ENCODE data around the gene PTPRN2.

DNA sequence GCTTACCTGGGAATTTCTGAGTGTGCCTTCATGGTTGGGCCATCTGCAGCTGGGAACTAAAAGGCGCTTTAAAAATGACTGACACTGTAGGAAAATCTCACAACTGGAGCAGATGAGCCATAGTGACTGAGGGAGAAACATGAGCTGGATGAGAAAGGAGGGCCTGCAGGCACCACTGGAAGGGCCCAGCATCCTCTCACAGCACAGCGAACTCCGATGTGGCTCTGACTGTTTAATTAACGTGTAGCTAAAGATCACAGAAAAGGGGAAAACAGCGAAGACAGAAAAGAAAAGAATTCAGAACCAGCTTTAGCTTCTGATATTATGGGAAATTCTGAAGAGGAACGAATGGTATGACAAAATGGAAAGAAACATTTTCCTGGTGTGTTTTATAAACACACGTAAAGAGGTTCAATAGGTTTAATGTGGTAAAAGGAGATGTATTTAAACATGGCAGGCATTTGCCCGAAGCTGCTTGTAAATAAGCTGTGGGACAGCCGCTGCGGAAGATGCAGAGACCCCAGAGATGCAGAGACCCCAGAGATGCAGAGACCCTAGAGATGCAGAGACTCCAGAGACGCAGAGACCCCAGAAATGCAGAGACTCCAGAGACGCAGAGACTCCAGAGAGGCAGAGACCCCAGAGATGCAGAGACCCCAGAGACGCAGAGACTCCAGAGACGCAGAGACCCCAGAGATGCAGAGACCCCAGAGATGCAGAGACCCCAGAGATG lies 534.3 kb downstream of the PTPRN2 start:
- TF ChIP-seq GATA2 (IDR thresholded peaks at IDR 0.05; ENCODE audit: low read depth, low read length) = no peak
- TF ChIP-seq GATA3 (IDR thresholded peaks at IDR 0.05; ENCODE audit: low read depth, low read length) = no peak

All from SH-SY5Y (cell line).